Esophagus muscularis mucosa (tissue), 3 donors: Measurements from ENCODE around the gene BCAR1.

Experiments
- CTCF ChIP-seq, 3 experiments: fragments of 200-600 bp in 2 of 3; fragments of 450-650 bp in 1 of 3; sonication (generic) in 2 of 3; IDR thresholded peaks; one replicate each; pipeline ENCODE4 v1.5.1; 2017 to 2019; ENCODE audit warnings: antibody characterized with exemption in 3 of 3, mild to moderate bottlenecking in 2 of 3, moderate library complexity in 1 of 3
- POLR2AphosphoS5 ChIP-seq, 2 donors: sonication (generic); formaldehyde crosslinking; IDR thresholded peaks; one replicate each; pipeline ENCODE4 v1.6.1; 2017; ENCODE audit warnings: antibody characterized with exemption in 2 of 2

- no peak for TF ChIP-seq CTCF (IDR thresholded peaks at IDR 0.05)
- no peak for TF ChIP-seq POLR2AphosphoS5 (IDR thresholded peaks at IDR 0.05)
These were observed 4.2 kb downstream of the BCAR1 start for GRCh38 chr16:75247249-75247648.
